Panc1 (cell line): ENCODE measurements around the gene ROBO1.

ENCODE experiments used
- POLR2AphosphoS5 ChIP-seq: IDR thresholded peaks from 2 replicates; pipeline ENCODE4 v1.6.1; 2012; ENCODE audit warnings: mild to moderate bottlenecking, low read depth, low read length, moderate library complexity
- SIN3A ChIP-seq: IDR thresholded peaks from 2 replicates; pipeline ENCODE4 v1.6.1; 2012; ENCODE audit warnings: low read depth, mild to moderate bottlenecking, low read length, moderate library complexity, borderline replicate concordance; ENCODE audit not compliant: insufficient read depth
- TF ChIP-seq, protein P1 (sequence below): fragments of 450-650 bp; IDR thresholded peaks from 2 replicates; pipeline ENCODE4 v1.5.1; 2017; ENCODE audit warnings: mild to moderate bottlenecking
- TF ChIP-seq, protein P2 (sequence below), 2 experiments: IDR thresholded peaks; 2 replicates each; pipeline ENCODE4 v1.6.1; 2011 to 2012; ENCODE audit warnings: low read depth in 2 of 2, control low read depth in 1 of 2, low read length in 1 of 2, mild to moderate bottlenecking in 1 of 2, moderate library complexity in 1 of 2; ENCODE audit not compliant: insufficient read depth in 1 of 2

GRCh38 chr3:78990156-78990555, 777.6 kb downstream of the ROBO1 start:
- TF ChIP-seq, protein P1, sequence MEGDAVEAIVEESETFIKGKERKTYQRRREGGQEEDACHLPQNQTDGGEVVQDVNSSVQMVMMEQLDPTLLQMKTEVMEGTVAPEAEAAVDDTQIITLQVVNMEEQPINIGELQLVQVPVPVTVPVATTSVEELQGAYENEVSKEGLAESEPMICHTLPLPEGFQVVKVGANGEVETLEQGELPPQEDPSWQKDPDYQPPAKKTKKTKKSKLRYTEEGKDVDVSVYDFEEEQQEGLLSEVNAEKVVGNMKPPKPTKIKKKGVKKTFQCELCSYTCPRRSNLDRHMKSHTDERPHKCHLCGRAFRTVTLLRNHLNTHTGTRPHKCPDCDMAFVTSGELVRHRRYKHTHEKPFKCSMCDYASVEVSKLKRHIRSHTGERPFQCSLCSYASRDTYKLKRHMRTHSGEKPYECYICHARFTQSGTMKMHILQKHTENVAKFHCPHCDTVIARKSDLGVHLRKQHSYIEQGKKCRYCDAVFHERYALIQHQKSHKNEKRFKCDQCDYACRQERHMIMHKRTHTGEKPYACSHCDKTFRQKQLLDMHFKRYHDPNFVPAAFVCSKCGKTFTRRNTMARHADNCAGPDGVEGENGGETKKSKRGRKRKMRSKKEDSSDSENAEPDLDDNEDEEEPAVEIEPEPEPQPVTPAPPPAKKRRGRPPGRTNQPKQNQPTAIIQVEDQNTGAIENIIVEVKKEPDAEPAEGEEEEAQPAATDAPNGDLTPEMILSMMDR: no peak
- TF ChIP-seq POLR2AphosphoS5 (no peak), SIN3A (no peak)
- TF ChIP-seq, protein P2, sequence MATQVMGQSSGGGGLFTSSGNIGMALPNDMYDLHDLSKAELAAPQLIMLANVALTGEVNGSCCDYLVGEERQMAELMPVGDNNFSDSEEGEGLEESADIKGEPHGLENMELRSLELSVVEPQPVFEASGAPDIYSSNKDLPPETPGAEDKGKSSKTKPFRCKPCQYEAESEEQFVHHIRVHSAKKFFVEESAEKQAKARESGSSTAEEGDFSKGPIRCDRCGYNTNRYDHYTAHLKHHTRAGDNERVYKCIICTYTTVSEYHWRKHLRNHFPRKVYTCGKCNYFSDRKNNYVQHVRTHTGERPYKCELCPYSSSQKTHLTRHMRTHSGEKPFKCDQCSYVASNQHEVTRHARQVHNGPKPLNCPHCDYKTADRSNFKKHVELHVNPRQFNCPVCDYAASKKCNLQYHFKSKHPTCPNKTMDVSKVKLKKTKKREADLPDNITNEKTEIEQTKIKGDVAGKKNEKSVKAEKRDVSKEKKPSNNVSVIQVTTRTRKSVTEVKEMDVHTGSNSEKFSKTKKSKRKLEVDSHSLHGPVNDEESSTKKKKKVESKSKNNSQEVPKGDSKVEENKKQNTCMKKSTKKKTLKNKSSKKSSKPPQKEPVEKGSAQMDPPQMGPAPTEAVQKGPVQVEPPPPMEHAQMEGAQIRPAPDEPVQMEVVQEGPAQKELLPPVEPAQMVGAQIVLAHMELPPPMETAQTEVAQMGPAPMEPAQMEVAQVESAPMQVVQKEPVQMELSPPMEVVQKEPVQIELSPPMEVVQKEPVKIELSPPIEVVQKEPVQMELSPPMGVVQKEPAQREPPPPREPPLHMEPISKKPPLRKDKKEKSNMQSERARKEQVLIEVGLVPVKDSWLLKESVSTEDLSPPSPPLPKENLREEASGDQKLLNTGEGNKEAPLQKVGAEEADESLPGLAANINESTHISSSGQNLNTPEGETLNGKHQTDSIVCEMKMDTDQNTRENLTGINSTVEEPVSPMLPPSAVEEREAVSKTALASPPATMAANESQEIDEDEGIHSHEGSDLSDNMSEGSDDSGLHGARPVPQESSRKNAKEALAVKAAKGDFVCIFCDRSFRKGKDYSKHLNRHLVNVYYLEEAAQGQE (IDR thresholded peaks at IDR 0.05; ENCODE audit: insufficient read depth in 1 of 2, low read depth in 2 of 2, low read length in 1 of 2): no peak
